ENCODE results near the gene KRT35.
A peak's percentile ranks its signal among the peaks of the same experiment; 100 is the strongest.

KRT35 gene

GRCh38 chr17:41486809-41487530, 6.0 kb upstream of the KRT35 start:
- DNase-seq (ENCODE audit: low spot score): no peak

GRCh38 chr17:41486316-41486715, 5.4 kb upstream of the KRT35 start:
- no peak for DNase-seq (ENCODE audit: low spot score)

GRCh38 chr17:41484920-41485904, 4.3 kb upstream of the KRT35 start:
- DNase-seq (ENCODE audit: low spot score): no peak

- DNase-seq (ENCODE audit: low spot score): no peak
Observed at GRCh38 chr17:41483991-41484826, 3.3 kb upstream of the KRT35 start.

- DNase-seq (ENCODE audit: low spot score): no peak
Observed at GRCh38 chr17:41483531-41483930, 2.6 kb upstream of the KRT35 start.

- DNase-seq (ENCODE audit: low spot score): no peak
Observed at GRCh38 chr17:41480581-41480980, 370 bp downstream of the KRT35 start.

- no peak for DNase-seq (ENCODE audit: low spot score)
Observed at GRCh38 chr17:41480136-41480535, 815 bp downstream of the KRT35 start.

- DNase-seq (ENCODE audit: low spot score): no peak
Observed at GRCh38 chr17:41478237-41478636, 2.7 kb downstream of the KRT35 start.

- no peak for DNase-seq (ENCODE audit: low spot score)
Observed at GRCh38 chr17:41476866-41477815, 3.8 kb downstream of the KRT35 start.

GRCh38 chr17:41475421-41475820, 5.5 kb downstream of the KRT35 start:
- no peak for DNase-seq (ENCODE audit: low spot score)

- DNase-seq (ENCODE audit: low spot score): no peak
Observed at GRCh38 chr17:41474863-41475262, 6.1 kb downstream of the KRT35 start.

- DNase-seq (ENCODE audit: low spot score): no peak
Observed at GRCh38 chr17:41468346-41468745, 12.6 kb downstream of the KRT35 start.

- no peak for DNase-seq (ENCODE audit: low spot score)
Observed at GRCh38 chr17:41467561-41467960, 13.4 kb downstream of the KRT35 start.

- no peak for DNase-seq (ENCODE audit: low spot score)
Observed at GRCh38 chr17:41466988-41467387, 14.0 kb downstream of the KRT35 start, which contains the start of gene KRT32. KRT32 (minus strand) TSS chr17:41467386; CDS start chr17:41467325, 61 bp downstream.

GRCh38 chr17:41464682-41465081, 16.3 kb downstream of the KRT35 start:
- DNase-seq (ENCODE audit: low spot score): peak; percentile 96

- DNase-seq (ENCODE audit: low spot score): no peak
Observed at GRCh38 chr17:41464173-41464572, 16.8 kb downstream of the KRT35 start.

GRCh38 chr17:41463746-41464145, 17.2 kb downstream of the KRT35 start:
- no peak for DNase-seq (ENCODE audit: low spot score)

GRCh38 chr17:41462705-41463104, 18.2 kb downstream of the KRT35 start:
- no peak for DNase-seq (ENCODE audit: low spot score)

- DNase-seq (ENCODE audit: low spot score): no peak
Observed at GRCh38 chr17:41457676-41458075, 23.3 kb downstream of the KRT35 start.

GRCh38 chr17:41456204-41456603, 24.7 kb downstream of the KRT35 start:
- DNase-seq (ENCODE audit: low spot score): no peak

- DNase-seq (ENCODE audit: low spot score): peak; percentile 39
Observed at GRCh38 chr17:41455236-41455635, 25.7 kb downstream of the KRT35 start.
